GM10266 (cell line): ENCODE data around the gene ASMT.
"Not testable (repeated sequence)": the region's sequence is repeated elsewhere in the genome, so short reads cannot be mapped to it uniquely, and the experiment has no call there.

ENCODE experiments used
- DNase-seq: peaks from one replicate; pipeline ENCODE4 v3.0.0; 2012; ENCODE audit errors: extremely low spot score
- CTCF ChIP-seq: IDR thresholded peaks from 2 replicates; pipeline ENCODE4 v1.5.1; 2012; ENCODE audit warnings: mild to moderate bottlenecking, low read depth; ENCODE audit not compliant: control insufficient read depth, insufficient read depth; ENCODE audit errors: missing control alignments

ASMT gene, protein sequence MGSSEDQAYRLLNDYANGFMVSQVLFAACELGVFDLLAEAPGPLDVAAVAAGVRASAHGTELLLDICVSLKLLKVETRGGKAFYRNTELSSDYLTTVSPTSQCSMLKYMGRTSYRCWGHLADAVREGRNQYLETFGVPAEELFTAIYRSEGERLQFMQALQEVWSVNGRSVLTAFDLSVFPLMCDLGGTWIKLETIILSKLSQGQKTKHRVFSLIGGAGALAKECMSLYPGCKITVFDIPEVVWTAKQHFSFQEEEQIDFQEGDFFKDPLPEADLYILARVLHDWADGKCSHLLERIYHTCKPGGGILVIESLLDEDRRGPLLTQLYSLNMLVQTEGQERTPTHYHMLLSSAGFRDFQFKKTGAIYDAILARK

DNA sequence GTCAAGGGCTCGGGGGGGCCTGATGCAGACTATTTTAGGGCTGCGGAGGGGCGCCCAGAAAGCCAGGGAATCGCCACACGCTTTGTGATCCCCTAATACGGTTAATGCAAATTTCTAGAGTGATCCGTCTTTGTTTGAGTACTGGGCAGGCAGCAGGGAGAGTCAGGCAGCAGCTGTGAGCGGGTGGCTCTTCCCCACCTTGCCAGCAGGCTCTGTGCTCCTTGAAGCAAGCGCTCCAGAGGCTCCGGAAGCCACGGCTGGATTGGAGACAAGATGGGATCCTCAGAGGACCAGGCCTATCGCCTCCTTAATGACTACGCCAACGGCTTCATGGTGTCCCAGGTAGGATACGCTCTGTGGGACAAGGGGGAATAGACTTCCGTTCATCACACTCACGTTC is at the start of gene ASMT:
TSS of gene ASMT (plus strand) at position 133 of the 400 bp plus-strand sequence. CDS start at position 274, 141 bp downstream.
- no peak for TF ChIP-seq CTCF
- no peak for DNase-seq

- not testable (repeated sequence) for DNase-seq
These were observed 40.7 kb upstream of the ASMT start for GRCh38 chrX:1574181-1574580.

- DNase-seq, result no peak
- no peak for TF ChIP-seq CTCF
These were observed 38.5 kb upstream of the ASMT start for GRCh38 chrX:1576201-1576992.

DNA sequence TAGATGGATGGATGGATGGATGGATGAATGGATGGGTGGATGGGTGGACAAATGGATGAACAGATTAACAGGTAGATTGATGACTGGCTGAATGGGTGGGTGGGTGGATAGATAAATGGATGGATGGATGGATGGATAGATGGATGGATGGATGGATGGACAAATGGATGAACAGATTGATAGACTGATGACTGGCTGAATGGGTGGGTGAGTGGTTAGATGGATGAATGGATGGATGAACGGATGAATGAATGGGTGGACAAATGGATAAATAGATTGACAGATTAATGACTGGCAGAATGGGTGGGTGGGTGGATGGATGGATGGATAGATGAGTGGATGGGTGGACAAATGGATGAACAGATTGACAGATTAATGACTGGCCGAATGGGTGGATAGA is 37.0 kb upstream of the ASMT start:
- TF ChIP-seq CTCF, result no peak

DNA sequence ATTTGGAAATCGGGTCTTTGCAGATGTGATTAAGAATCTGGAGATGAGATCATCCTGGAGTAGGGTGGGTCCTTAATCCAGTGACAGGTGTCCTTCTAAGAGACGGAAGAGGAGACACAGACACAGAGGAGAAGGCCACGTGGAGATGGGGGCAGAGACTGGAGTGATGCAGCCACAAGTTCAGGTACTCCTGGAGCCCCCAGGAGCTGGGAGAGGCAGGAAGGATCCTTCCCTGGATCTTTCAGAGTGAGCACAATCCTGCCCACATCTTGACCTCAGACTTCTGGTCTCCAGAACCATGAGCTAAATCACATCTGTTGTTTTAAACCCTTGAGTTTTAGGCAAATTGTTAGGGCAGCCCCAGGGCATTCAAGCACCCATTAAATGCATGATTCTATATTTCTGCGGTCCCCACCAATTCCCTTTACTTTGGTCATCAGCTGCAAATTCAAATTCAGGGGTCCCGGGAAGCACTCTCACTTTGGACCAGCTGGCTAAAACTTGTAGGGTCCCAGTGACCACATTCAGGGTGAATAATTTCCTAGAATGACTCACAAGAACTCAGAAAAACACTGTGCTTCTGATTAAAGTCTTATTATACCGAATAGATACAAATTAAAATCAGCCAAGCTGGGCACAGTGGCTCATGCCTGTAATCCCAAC is 36.2 kb upstream of the ASMT start:
- no peak for TF ChIP-seq CTCF
- no peak for DNase-seq

More for the DNA sequence above, 37.0 kb upstream of the ASMT start:
- DNase-seq, result no peak

GRCh38 chrX:1581132-1581531 is 33.7 kb upstream of the ASMT start:
- TF ChIP-seq CTCF, result peak; percentile 63
- DNase-seq, result peak; percentile 63

- DNase-seq, result peak; percentile 61
- peak; percentile 6 for TF ChIP-seq CTCF
These were observed 32.0 kb upstream of the ASMT start for GRCh38 chrX:1582686-1583437.
